HepG2 (cell line): ENCODE measurements around the gene ZDHHC6. TPM values are rescaled to one million over a fixed set of nuclear protein-coding genes. Genes with fewer than 3 reads are reported as not detected.
A peak's percentile ranks its signal among the peaks of the same experiment; 100 is the strongest.
"Not testable (repeated sequence)": the region's sequence is repeated elsewhere in the genome, so short reads cannot be mapped to it uniquely, and the experiment has no call there.

ENCODE experiments used
- ATAC-seq: fragments of 200-7000 bp; cut with Tn5 transposase; 3 replicates; pipeline ENCODE4 v1.9.1; 2020; ENCODE audit warnings: mild to moderate bottlenecking, moderate library complexity
- BruUV-seq: library from RNA; stranded (reverse); fragments of 400-500 nt; replicated peaks from 2 replicates; lab custom pipeline; 2021; lab: Mats Ljungman, UMichigan
- CTCF ChIA-PET: fragments of 300-600 bp; formaldehyde crosslinking; extraction: SDS; loops from one replicate; lab custom pipeline; 2021; ENCODE audit warnings: low total read pairs, inconsistent platforms, low intra/inter-chr PET ratio; lab: Yijun Ruan, JAX
- POLR2A ChIA-PET: fragments of 350-600 bp; sonication (Branson Sonifier 250); formaldehyde crosslinking; loops from one replicate; lab custom pipeline; 2020; ENCODE audit warnings: antibody characterized with exemption, inconsistent platforms; lab: Yijun Ruan, JAX
- DNase-seq: peaks from one replicate; pipeline ENCODE4 v3.0.0-alpha.2; 2015; ENCODE audit warnings: low spot score
- FAIRE-seq: peaks from 3 replicates; lab custom pipeline; 2011; peaks lifted over from hg19 to GRCh38; lab: Jason Lieb, UNC
- H2AFZ ChIP-seq: one replicate; pipeline ENCODE4 v1.6.1; 2011; ENCODE audit warnings: low read length, inconsistent platforms
- H3K27ac ChIP-seq: fragments of 300-600 bp; 3 replicates; pipeline ENCODE4 v1.8.0; 2011; ENCODE audit warnings: mixed run types, mild to moderate bottlenecking, mixed read lengths, low read length, inconsistent platforms; ENCODE audit not compliant: insufficient read depth; ENCODE audit errors: extremely low read length
- H3K27me3 ChIP-seq, 2 experiments: fragments of 200-600 bp in 1 of 2; 2 replicates in 1 of 2; 3 replicates in 1 of 2; pipeline versions ENCODE4 v1.6.0 to v1.8.0; 2011; ENCODE audit warnings: low read length in 2 of 2, mild to moderate bottlenecking in 2 of 2, moderate library complexity in 2 of 2, inconsistent platforms in 1 of 2; ENCODE audit not compliant: insufficient read depth in 2 of 2, control insufficient read depth in 1 of 2
- H3K36me3 ChIP-seq, 2 experiments: fragments of 200-600 bp in 1 of 2; replicated peaks in 1 of 2; 2 replicates in 1 of 2; 3 replicates in 1 of 2; pipeline versions ENCODE4 v1.5.1 to v1.8.0; 2011; ENCODE audit warnings: low read length in 2 of 2, inconsistent platforms in 1 of 2; ENCODE audit not compliant: insufficient read depth in 2 of 2, control insufficient read depth in 1 of 2
- H3K4me1 ChIP-seq: 2 replicates; pipeline ENCODE4 v1.5.1; 2012; ENCODE audit warnings: low read length, inconsistent platforms; ENCODE audit not compliant: insufficient read depth
- H3K4me2 ChIP-seq: 2 replicates; pipeline ENCODE4 v1.6.0; 2011; ENCODE audit warnings: low read depth, low read length, inconsistent platforms
- H3K4me3 ChIP-seq, 3 experiments: fragments of 200-600 bp in 1 of 3; sonication (generic), shearing (Covaris generic) in 1 of 3; replicated peaks in 1 of 3; 2 replicates each; pipeline ENCODE4 v1.5.1; 2011 to 2016; ENCODE audit warnings: low read length in 3 of 3, inconsistent platforms in 2 of 3, low read depth in 2 of 3, mild to moderate bottlenecking in 2 of 3, control low read depth in 1 of 3, mixed read lengths in 1 of 3; ENCODE audit not compliant: insufficient read depth in 1 of 3
- H3K79me2 ChIP-seq: one replicate; pipeline ENCODE4 v1.6.1; 2011; ENCODE audit warnings: low read length, inconsistent platforms; ENCODE audit not compliant: insufficient read depth
- H3K9ac ChIP-seq: 2 replicates; pipeline ENCODE4 v1.6.0; 2011; ENCODE audit warnings: mild to moderate bottlenecking, low read depth, low read length, inconsistent platforms; ENCODE audit not compliant: insufficient read depth
- H3K9me3 ChIP-seq: 2 replicates; pipeline ENCODE4 v1.5.1; 2012; ENCODE audit warnings: mild to moderate bottlenecking, low read length
- H4K20me1 ChIP-seq: 2 replicates; pipeline ENCODE4 v1.6.0; 2011; ENCODE audit warnings: inconsistent platforms, mild to moderate bottlenecking, low read length, moderate library complexity; ENCODE audit not compliant: insufficient read depth
- ERF ChIP-seq: IDR thresholded peaks from 2 replicates; pipeline ENCODE4 v1.6.1; 2018; ENCODE audit warnings: missing biosample characterization, missing genetic modification reagents
- HHEX ChIP-seq: IDR thresholded peaks from 2 replicates; pipeline ENCODE4 v1.6.1; 2016; ENCODE audit warnings: control low read depth
- PAWR ChIP-seq: sonication (generic); formaldehyde crosslinking; IDR thresholded peaks from 2 replicates; pipeline ENCODE4 v1.4.0; 2020; ENCODE audit warnings: missing genetic modification reagents, mild to moderate bottlenecking, borderline replicate concordance
- RBM22 ChIP-seq: fragments of 200-400 bp; formaldehyde crosslinking; optimal IDR thresholded peaks from 2 replicates; pipeline ENCODE3; 2017; ENCODE audit warnings: mild to moderate bottlenecking, low read length, moderate library complexity
- SRF ChIP-seq: IDR thresholded peaks from 2 replicates; pipeline ENCODE4 v1.6.1; 2011; ENCODE audit warnings: mild to moderate bottlenecking, low read depth, low read length, moderate library complexity
- TBL1XR1 ChIP-seq: fragments of 150-350 bp; IDR thresholded peaks from 2 replicates; pipeline ENCODE4 v1.6.1; 2014; ENCODE audit warnings: borderline replicate concordance, low read length; ENCODE audit not compliant: partially characterized antibody
- TFDP2 ChIP-seq: sonication (generic); formaldehyde crosslinking; IDR thresholded peaks from 2 replicates; pipeline ENCODE4 v1.4.0; 2020; ENCODE audit warnings: missing genetic modification reagents
- ZBTB26 ChIP-seq: IDR thresholded peaks from 2 replicates; pipeline ENCODE4 v1.6.1; 2016; ENCODE audit warnings: missing compliant biosample characterization, missing genetic modification reagents, borderline replicate concordance
- ZKSCAN1 ChIP-seq: fragments of 150-350 bp; IDR thresholded peaks from 2 replicates; pipeline ENCODE4 v1.6.1; 2014; ENCODE audit warnings: low read length
- ZNF614 ChIP-seq: IDR thresholded peaks from 2 replicates; pipeline ENCODE4 v1.6.1; 2018; ENCODE audit warnings: missing biosample characterization, missing genetic modification reagents, inconsistent platforms, borderline replicate concordance
- WGBS: methylation state at CpG from one replicate; pipeline ENCODE4 v1.1.6; 2017; ENCODE audit warnings: low lambda C conversion rate; 5-methylcytosine and 5-hydroxymethylcytosine counted together
- in situ Hi-C: cut with HindIII; loops from 2 replicates; pipeline ENCODE4 v1.10.0; 2017; ENCODE audit warnings: low pct_unique_long_range_greater_than_20kb; ENCODE audit not compliant: extremely low pct_ligation_motif_present
- intact Hi-C: fragments of 100-400 bp; cut with micrococcal nuclease; formaldehyde crosslinking; loops from one replicate; pipeline ENCODE4 v1.10.0; 2022; ENCODE audit not compliant: unreplicated experiment
- polyA plus RNA-seq, 8 experiments: library from polyadenylated mRNA; depleted of rRNA in 3 of 8; stranded (reverse) in 7 of 8; unstranded in 1 of 8; fragments of >200 nt; fragmentation: Illumina TruSeq in 4 of 8; extraction: Trizol in 4 of 8; gene quantifications; 2 replicates each; pipeline versions ENCODE4 v1.2.1 to v1.2.3, GENCODE V29; 2011 to 2016; ENCODE audit warnings: low read depth in 4 of 8, missing spikeins in 1 of 8, mixed read lengths in 1 of 8; ENCODE audit not compliant: insufficient read depth in 1 of 8
- total RNA-seq, 5 experiments: library from RNA; depleted of rRNA; stranded (reverse); fragments of >200 nt; fragmentation: Illumina TruSeq; extraction: Trizol; gene quantifications; 2 replicates each; pipeline ENCODE4 v1.2.3, GENCODE V29; 2016; ENCODE audit warnings: low read depth in 1 of 5

ZDHHC6 gene
- total and polyA plus RNA-seq, 2 of the 13 experiments (the other 11 are each of a cell fraction or from before 2014, with no cell fraction given), result 20.9 to 49.4 TPM

- ATAC-seq, result no peak
- H4K20me1 ChIP-seq, result no peaks in the 10 kb centered on the region
- no peaks in the 10 kb centered on the region for H3K9me3 ChIP-seq
- 93% methylated on average over 2 of the region's 2 CpGs for WGBS
- ChIA-PET POLR2A (no interaction called here), CTCF (no interaction called here)
- no peaks in the 10 kb centered on the region for H3K79me2 ChIP-seq
- intact Hi-C loops, result no loop called here
- H3K36me3 ChIP-seq, result peaks cover 30 to 76% of the 10 kb centered on the region in 2 experiments
- no peak for DNase-seq
- no peak overlapping the region for H3K9ac ChIP-seq
- no peak overlapping the region for H3K27ac ChIP-seq
- no peak overlapping the region for H3K4me2 ChIP-seq
- TF ChIP-seq PAWR (CRISPR knock-in tag) (no peak), RBM22 (peak; percentile 25), ZNF614 (CRISPR knock-in tag) (no peak), ERF (CRISPR knock-in tag) (no peak), TFDP2 (no peak)
- TF ChIP-seq, all 625 proteins: peak for 1
- Histone ChIP-seq H3K4me3 (no peak overlapping the region), H3K4me1 (no peaks in the 10 kb centered on the region), H3K27me3 (no peaks in the 10 kb centered on the region), H2AFZ (no peak overlapping the region)
- BruUV-seq, result no TSS peak
- FAIRE-seq, result no peak
- in situ Hi-C loops, result no loop called here
Observed at GRCh38 chr10:112409299-112409698, 37.4 kb downstream of the ZDHHC6 start.

- WGBS, result 97% methylated on average over 1 of the region's 1 CpG
- intact Hi-C loops (no loop called here), in situ Hi-C loops (no loop called here)
- ATAC-seq (no peak), FAIRE-seq (no peak), DNase-seq (no peak)
- POLR2A ChIA-PET, result no interaction called here
- H3K4me3 ChIP-seq, result no peak overlapping the region
- H2AFZ ChIP-seq, result no peak overlapping the region
- no peaks in the 10 kb centered on the region for H3K27me3 ChIP-seq
- no peaks in the 10 kb centered on the region for H4K20me1 ChIP-seq
- H3K27ac ChIP-seq, result no peak overlapping the region
- no peak overlapping the region for H3K9ac ChIP-seq
- BruUV-seq, result no TSS peak
- no peaks in the 10 kb centered on the region for H3K9me3 ChIP-seq
- H3K79me2 ChIP-seq, result no peaks in the 10 kb centered on the region
- no peak for TF ChIP-seq SRF
- TF ChIP-seq TBL1XR1, result no peak
- no peak for TF ChIP-seq ZBTB26
- no peak for TF ChIP-seq ZKSCAN1
- TF ChIP-seq HHEX, result no peak
- TF ChIP-seq, all 625 proteins: peak for 0
- H3K36me3 ChIP-seq, result peaks cover 32 to 81% of the 10 kb centered on the region in 2 experiments
- no peak overlapping the region for H3K4me2 ChIP-seq
- CTCF ChIA-PET, result no interaction called here
- H3K4me1 ChIP-seq, result no peaks in the 10 kb centered on the region
Observed at GRCh38 chr10:112407696-112408095, 39.0 kb downstream of the ZDHHC6 start.

GRCh38 chr10:112406806-112407205 lies 39.9 kb downstream of the ZDHHC6 start:
- H3K27me3 ChIP-seq, H4K20me1 ChIP-seq, H3K79me2 ChIP-seq, H3K9ac ChIP-seq, H3K4me3 ChIP-seq, CTCF ChIA-PET, H3K4me2 ChIP-seq, intact Hi-C loops, H3K4me1 ChIP-seq, FAIRE-seq, H3K9me3 ChIP-seq, H2AFZ ChIP-seq, DNase-seq, POLR2A ChIA-PET, ATAC-seq, BruUV-seq, in situ Hi-C loops, H3K27ac ChIP-seq: not testable (repeated sequence)
- 90% methylated on average over 2 of the region's 2 CpGs for WGBS
- H3K36me3 ChIP-seq, result peaks cover 35 to 81% of the 10 kb centered on the region in 2 experiments
